ENCODE data around the gene TOMM20. TPM values are rescaled to one million over a fixed set of nuclear protein-coding genes. Genes with fewer than 3 reads are reported as not detected.
"Not testable (repeated sequence)": the region's sequence is repeated elsewhere in the genome, so short reads cannot be mapped to it uniquely, and the experiment has no call there.

Gene TOMM20
- total RNA-seq, 1 donor from 2014 or later: 150 TPM

DNA sequence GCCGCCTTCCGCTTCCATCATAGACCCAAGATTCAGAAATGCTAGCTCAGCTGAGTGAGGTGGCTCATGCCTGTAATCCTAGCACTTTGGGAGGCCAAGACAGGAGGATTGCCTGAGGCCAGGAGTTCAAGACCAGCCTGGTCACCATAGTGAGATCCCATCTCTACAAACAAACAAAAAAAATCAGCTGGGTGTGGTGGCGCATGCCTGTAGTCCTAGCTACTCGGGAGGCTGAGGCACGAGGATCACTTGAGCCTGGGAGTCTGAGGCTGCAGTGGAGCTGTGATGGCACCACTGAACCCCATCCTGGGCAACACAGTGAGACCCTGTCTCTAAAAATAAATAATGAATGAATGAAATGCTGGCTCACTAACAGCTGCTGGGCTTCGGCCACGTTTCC lies 39.7 kb downstream of the TOMM20 start:
- H3K4me3 Mint-ChIP-seq: no peak overlapping the region
- TF ChIP-seq, protein P1, sequence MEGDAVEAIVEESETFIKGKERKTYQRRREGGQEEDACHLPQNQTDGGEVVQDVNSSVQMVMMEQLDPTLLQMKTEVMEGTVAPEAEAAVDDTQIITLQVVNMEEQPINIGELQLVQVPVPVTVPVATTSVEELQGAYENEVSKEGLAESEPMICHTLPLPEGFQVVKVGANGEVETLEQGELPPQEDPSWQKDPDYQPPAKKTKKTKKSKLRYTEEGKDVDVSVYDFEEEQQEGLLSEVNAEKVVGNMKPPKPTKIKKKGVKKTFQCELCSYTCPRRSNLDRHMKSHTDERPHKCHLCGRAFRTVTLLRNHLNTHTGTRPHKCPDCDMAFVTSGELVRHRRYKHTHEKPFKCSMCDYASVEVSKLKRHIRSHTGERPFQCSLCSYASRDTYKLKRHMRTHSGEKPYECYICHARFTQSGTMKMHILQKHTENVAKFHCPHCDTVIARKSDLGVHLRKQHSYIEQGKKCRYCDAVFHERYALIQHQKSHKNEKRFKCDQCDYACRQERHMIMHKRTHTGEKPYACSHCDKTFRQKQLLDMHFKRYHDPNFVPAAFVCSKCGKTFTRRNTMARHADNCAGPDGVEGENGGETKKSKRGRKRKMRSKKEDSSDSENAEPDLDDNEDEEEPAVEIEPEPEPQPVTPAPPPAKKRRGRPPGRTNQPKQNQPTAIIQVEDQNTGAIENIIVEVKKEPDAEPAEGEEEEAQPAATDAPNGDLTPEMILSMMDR (conservative IDR thresholded peaks at IDR 0.05): no peak
- H3K4me1 Mint-ChIP-seq: peaks cover 22% of the 10 kb centered on the region
- no peaks in the 10 kb centered on the region for H3K36me3 Mint-ChIP-seq (ENCODE audit: low read depth)
- DNase-seq (ENCODE audit: low read depth, low spot score): no peak
- no peaks in the 10 kb centered on the region for H3K27me3 Mint-ChIP-seq (ENCODE audit: low read depth)
- H3K9me3 Mint-ChIP-seq: no peaks in the 10 kb centered on the region
- no peak overlapping the region for H3K27ac Mint-ChIP-seq (ENCODE audit: unreplicated experiment)

DNA sequence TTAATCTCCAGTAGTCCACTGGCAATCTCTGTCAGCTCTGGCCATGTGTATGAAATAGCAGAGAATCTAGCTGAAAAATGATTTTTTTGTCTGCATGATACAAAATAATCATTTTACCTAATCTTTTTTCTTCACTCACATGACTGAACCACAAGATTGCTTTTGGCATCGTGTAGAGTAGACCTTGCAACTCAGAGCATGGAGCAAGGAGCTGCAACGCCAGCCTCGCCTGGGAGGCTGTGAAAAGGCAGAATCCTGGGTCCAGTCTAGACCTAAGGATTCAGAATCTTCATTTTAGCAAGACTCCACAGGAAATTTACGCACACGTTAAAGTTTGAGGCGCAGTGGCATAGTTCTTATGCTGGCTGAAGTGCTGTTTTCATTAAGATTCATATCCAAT lies 40.2 kb downstream of the TOMM20 start:
- H3K4me1 Mint-ChIP-seq: peaks cover 22% of the 10 kb centered on the region
- H3K27ac Mint-ChIP-seq (ENCODE audit: unreplicated experiment): no peak overlapping the region
- H3K4me3 Mint-ChIP-seq: no peak overlapping the region
- no peaks in the 10 kb centered on the region for H3K36me3 Mint-ChIP-seq (ENCODE audit: low read depth)
- TF ChIP-seq, protein P1 (conservative IDR thresholded peaks at IDR 0.05): no peak
- DNase-seq (ENCODE audit: low read depth, low spot score): no peak
- H3K27me3 Mint-ChIP-seq (ENCODE audit: low read depth): no peaks in the 10 kb centered on the region
- no peaks in the 10 kb centered on the region for H3K9me3 Mint-ChIP-seq

DNA sequence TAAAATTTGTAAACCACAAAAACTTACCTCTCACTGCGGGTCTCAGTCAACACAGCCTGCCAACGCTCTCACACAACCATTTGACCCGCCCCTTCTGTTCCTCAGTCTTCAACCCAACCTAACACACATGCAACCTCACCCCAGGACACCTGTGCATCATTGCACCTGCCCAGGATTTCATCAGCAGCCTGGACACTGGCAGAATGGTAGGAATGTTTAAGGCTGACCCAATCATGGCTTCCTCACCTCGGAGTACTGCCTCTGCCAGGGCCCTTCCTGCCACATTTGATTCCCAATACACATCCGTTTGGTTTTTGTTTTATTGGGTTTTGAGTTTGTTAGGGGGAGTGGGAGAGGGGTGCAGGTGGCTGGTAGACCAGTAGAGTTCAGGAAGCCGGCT lies 40.7 kb downstream of the TOMM20 start:
- Mint-ChIP-seq H3K36me3 (ENCODE audit: low read depth) (no peaks in the 10 kb centered on the region), H3K27ac (ENCODE audit: unreplicated experiment) (no peak overlapping the region), H3K27me3 (ENCODE audit: low read depth) (no peaks in the 10 kb centered on the region), H3K4me1 (peaks cover 27% of the 10 kb centered on the region), H3K4me3 (no peak overlapping the region), H3K9me3 (no peaks in the 10 kb centered on the region)
- no peak for DNase-seq (ENCODE audit: low read depth, low spot score)
- TF ChIP-seq, protein P1 (conservative IDR thresholded peaks at IDR 0.05): no peak

DNA sequence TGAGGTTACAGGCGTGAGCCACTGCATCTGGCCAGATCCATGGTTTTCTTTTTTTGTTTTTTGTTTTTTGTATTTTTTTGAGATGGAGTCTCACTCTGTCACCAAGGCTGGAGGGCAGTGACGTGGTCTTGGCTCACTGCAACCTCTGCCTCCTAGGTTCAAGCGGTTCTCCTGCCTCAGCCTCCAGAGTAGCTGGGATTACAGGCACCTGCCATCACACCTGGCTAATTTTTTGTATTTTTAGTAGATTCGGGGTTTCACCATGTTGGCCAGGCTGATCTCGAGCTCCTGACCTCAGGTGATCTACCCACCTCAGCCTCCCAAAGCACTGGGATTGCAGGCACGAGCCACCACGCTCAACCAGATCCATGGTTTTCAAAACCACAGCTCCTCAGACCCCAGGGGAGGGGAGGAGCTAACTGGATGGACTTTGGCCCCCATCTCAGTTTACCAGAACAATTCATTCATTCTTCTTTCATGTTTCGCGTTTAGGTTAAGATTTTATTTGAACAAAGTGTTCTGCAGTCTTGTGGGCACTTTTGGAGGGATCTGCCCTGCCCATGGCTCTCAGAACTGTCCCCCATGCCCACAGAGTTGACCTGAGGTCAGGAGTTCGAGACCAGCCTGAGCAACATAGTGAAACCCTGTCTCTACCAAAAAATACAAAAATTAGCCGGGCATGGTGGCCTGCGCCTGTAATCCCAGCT lies 43.1 kb downstream of the TOMM20 start:
- H3K9me3 Mint-ChIP-seq; H3K27ac Mint-ChIP-seq (ENCODE audit: unreplicated experiment); H3K36me3 Mint-ChIP-seq (ENCODE audit: low read depth); DNase-seq (ENCODE audit: low read depth, low spot score); H3K27me3 Mint-ChIP-seq (ENCODE audit: low read depth); H3K4me3 Mint-ChIP-seq: not testable (repeated sequence)
- H3K4me1 Mint-ChIP-seq: peaks cover 26% of the 10 kb centered on the region

DNA sequence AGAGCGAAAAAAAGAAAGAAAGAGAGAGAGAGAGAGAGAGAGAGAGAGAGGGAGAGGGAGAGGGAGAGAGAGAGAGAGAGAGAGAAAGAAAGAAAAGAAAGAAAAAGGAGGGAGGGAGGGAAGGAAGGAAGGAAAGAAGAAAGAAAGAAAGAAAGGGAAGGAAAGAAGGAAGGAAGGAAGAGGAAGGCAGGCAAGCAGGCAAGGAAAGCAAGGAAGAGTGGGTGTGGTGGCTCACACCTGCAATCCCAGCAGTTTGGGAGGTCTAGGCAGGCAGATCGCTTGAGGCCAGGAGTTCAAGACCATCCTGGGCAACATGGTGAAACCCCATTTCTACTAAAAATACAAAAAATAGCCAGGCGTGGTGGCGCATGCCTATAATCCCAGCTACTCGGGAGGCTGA lies 47.8 kb downstream of the TOMM20 start:
- H3K4me1 Mint-ChIP-seq: peaks cover 19% of the 10 kb centered on the region
- not testable (repeated sequence) for H3K27ac Mint-ChIP-seq (ENCODE audit: unreplicated experiment); H3K4me3 Mint-ChIP-seq; H3K9me3 Mint-ChIP-seq; H3K27me3 Mint-ChIP-seq (ENCODE audit: low read depth); H3K36me3 Mint-ChIP-seq (ENCODE audit: low read depth); DNase-seq (ENCODE audit: low read depth, low spot score)

DNA sequence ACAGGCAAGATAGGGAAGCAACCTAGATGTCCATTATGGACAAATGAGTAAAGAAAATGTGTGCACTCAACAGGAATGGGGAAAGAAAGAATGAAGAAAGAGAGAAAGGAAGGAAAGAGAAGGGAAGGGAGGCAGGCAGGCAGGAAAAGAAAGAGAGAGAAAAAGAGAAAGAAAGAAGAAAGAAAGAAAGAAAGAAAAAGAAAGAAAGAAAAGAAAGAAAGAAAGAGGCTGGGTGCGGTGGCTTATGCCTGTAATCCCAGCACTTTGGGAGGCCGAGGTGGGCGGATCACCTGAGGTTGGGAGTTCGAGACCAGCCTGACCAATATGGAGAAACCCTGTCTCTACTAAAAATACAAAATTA lies 48.4 kb downstream of the TOMM20 start:
- H3K9me3 Mint-ChIP-seq; H3K27me3 Mint-ChIP-seq (ENCODE audit: low read depth); H3K36me3 Mint-ChIP-seq (ENCODE audit: low read depth); DNase-seq (ENCODE audit: low read depth, low spot score); H3K4me3 Mint-ChIP-seq; H3K27ac Mint-ChIP-seq (ENCODE audit: unreplicated experiment): not testable (repeated sequence)
- H3K4me1 Mint-ChIP-seq: peaks cover 24% of the 10 kb centered on the region

DNA sequence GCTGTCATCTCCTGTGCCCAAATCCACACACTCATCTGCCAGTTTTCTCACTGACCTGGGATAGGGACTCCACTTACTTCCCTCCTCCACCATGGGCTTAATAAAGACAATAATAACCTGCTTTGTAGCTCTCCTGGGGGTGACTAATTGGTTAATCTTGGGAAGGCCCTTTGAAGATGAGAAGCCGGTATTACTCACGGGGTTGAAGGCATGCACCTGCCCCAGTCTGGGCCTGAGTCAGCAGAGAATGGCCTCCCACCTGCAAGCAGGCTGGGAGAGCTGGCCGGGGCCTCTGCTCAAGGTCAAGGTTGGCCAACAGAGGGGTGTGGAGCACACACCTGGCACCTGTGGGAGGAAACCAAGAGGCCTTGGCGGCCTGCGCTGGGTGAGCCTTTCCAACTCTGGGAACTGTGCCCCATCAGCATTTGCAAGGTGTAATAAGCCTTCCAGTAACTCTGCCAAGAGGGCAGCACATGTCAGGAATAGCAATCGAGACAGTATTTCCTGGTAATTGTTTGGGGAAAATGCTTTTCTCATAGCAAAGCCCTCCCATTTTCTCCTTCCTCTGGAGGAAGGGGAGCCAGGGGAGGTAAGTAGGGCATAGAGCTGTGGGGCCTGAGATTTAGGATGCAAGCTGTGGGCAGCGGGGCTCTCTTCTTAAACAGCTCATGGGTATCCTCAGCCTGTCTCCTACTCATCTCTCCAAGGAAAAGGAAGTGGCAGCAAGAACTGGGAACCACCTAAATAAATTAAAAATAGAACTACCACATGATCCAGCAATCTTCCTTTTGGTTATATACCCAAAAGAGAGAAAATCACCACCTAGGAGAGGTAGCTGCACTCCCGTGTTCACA lies 49.0 kb downstream of the TOMM20 start:
- H3K4me1 Mint-ChIP-seq: peaks cover 30% of the 10 kb centered on the region
- DNase-seq (ENCODE audit: low read depth, low spot score): no peak
- H3K27ac Mint-ChIP-seq (ENCODE audit: unreplicated experiment): no peak overlapping the region

More for the DNA sequence above, 49.0 kb downstream of the TOMM20 start:
- Mint-ChIP-seq H3K27me3 (ENCODE audit: low read depth) (no peaks in the 10 kb centered on the region), H3K36me3 (ENCODE audit: low read depth) (no peaks in the 10 kb centered on the region), H3K4me3 (no peak overlapping the region), H3K9me3 (no peaks in the 10 kb centered on the region)
- TF ChIP-seq, protein P1 (conservative IDR thresholded peaks at IDR 0.05): no peak
